Neural cell (in vitro differentiated cells): Measurements from ENCODE around the gene DACH1.

Experiments
- CTCF ChIP-seq: fragments of 450-650 bp; IDR thresholded peaks from 2 replicates; pipeline ENCODE4 v1.5.1; 2014; ENCODE audit warnings: antibody characterized with exemption, mild to moderate bottlenecking, moderate library complexity; ENCODE audit not compliant: poor library complexity, severe bottlenecking
- EP300 ChIP-seq: fragments of 450-650 bp; conservative IDR thresholded peaks from 2 replicates; pipeline ENCODE4 v1.6.1; 2014; ENCODE audit warnings: antibody characterized with exemption, mild to moderate bottlenecking, moderate library complexity; ENCODE audit not compliant: poor library complexity, severe bottlenecking
- EZH2 ChIP-seq: fragments of 200-600, 300-800 bp; shearing (Covaris generic), sonication (generic); IDR thresholded peaks from 2 replicates; pipeline ENCODE4 v1.6.1; 2014; ENCODE audit warnings: antibody characterized with exemption, low read length, borderline replicate concordance, mild to moderate bottlenecking; ENCODE audit not compliant: insufficient read depth, poor library complexity, severe bottlenecking
- POLR2AphosphoS5 ChIP-seq: IDR thresholded peaks from 2 replicates; pipeline ENCODE4 v1.6.1; 2012
- RAD21 ChIP-seq: fragments of 450-650 bp; conservative IDR thresholded peaks from 2 replicates; pipeline ENCODE4 v1.6.1; 2014; ENCODE audit warnings: antibody characterized with exemption, mild to moderate bottlenecking, moderate library complexity
- REST ChIP-seq: IDR thresholded peaks from 2 replicates; pipeline ENCODE4 v1.6.1; 2012; ENCODE audit warnings: borderline replicate concordance
- SMC3 ChIP-seq: fragments of 450-650 bp; conservative IDR thresholded peaks from 2 replicates; pipeline ENCODE4 v1.6.1; 2014; ENCODE audit warnings: antibody characterized with exemption, mild to moderate bottlenecking, moderate library complexity; ENCODE audit not compliant: poor library complexity
- TAF1 ChIP-seq: IDR thresholded peaks from 2 replicates; pipeline ENCODE4 v1.6.1; 2012; ENCODE audit warnings: low read depth

GRCh38 chr13:71659404-71659803, 207.6 kb downstream of the DACH1 start:
- no peak for TF ChIP-seq CTCF
- no peak for TF ChIP-seq EZH2
- no peak for TF ChIP-seq REST
- no peak for TF ChIP-seq POLR2AphosphoS5
- TF ChIP-seq EP300: no peak
- TF ChIP-seq RAD21: no peak
- no peak for TF ChIP-seq SMC3
- no peak for TF ChIP-seq TAF1
